22Rv1 (cell line): ENCODE results near the gene FAM216B.

Experiments
- CTCF ChIP-seq: fragments of 450-650 bp; IDR thresholded peaks from 2 replicates; pipeline ENCODE4 v1.5.1; 2017; ENCODE audit warnings: mild to moderate bottlenecking
- ZFX ChIP-seq: fragments of 450-650 bp; IDR thresholded peaks from 2 replicates; pipeline ENCODE4 v1.6.1; 2017; ENCODE audit warnings: antibody characterized with exemption, borderline replicate concordance

DNA sequence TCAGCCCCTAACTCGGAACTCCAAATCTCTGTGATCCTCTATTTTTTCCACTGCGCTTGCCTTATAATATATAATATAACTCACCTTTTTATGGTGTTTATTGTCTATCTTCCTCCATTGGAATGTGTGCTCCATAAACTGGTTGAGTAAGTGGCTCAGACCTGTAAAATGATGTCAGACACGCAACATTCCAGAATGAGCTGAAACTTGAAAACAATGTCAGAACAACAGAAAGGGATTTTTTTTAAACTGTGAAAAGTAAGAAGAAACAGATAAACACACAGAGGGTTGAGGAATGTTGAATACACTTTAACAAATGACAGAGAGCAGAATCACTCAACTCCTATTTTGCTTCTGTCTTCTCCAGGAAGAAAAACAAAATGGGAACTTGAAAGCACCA lies 19.1 kb upstream of the FAM216B start:
- TF ChIP-seq CTCF: no peak
- TF ChIP-seq ZFX: no peak
